GM23338 (cell line): Measurements from ENCODE around the gene LEP.

ENCODE experiments used
- EZH2 ChIP-seq: fragments of 200-600 bp; sonication (generic); IDR thresholded peaks from one replicate; pipeline ENCODE4 v1.8.0; 2017; ENCODE audit warnings: antibody characterized with exemption, mild to moderate bottlenecking, low read depth; ENCODE audit not compliant: unreplicated experiment
- EZH2phosphoT487 ChIP-seq: fragments of 200-600 bp; sonication (generic); IDR thresholded peaks from one replicate; pipeline ENCODE4 v1.8.1; 2018; ENCODE audit warnings: antibody characterized with exemption; ENCODE audit not compliant: unreplicated experiment
- NANOG ChIP-seq: IDR thresholded peaks from 2 replicates; pipeline ENCODE4 v1.6.1; 2016; ENCODE audit warnings: antibody characterized with exemption, borderline replicate concordance
- POLR2AphosphoS5 ChIP-seq: IDR thresholded peaks from 2 replicates; pipeline ENCODE4 v1.6.1; 2016; ENCODE audit warnings: antibody characterized with exemption, low read depth
- TF ChIP-seq, protein P1 (sequence below), 2 experiments: fragments of 200-600 bp in 1 of 2; sonication (generic) in 1 of 2; conservative IDR thresholded peaks; 2 replicates each; pipeline versions ENCODE4 v1.5.1 to v1.6.1; 2016 to 2017; ENCODE audit warnings: antibody characterized with exemption in 2 of 2, low read depth in 2 of 2, mild to moderate bottlenecking in 2 of 2, moderate library complexity in 1 of 2

DNA sequence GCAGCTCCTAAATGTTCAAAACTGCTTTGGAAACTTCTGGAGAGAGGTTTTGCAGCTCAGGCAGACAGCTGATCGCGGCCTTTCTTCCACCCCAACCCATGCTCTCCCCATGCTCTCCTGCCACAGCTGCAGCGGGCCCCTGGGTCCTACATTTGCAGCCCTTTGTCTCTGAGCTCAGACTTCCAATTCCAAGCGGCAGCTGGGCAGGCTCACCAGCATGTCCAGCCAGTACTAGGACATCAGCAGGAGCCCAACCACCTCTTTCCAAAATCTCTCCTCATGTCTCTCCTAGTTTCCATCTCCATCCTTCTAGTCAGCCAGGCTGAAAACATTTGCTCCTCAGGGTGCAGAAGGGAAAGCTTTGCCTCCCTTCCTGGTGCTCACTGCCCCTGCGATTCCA, 6.0 kb downstream of the LEP start:
- TF ChIP-seq, protein P1, sequence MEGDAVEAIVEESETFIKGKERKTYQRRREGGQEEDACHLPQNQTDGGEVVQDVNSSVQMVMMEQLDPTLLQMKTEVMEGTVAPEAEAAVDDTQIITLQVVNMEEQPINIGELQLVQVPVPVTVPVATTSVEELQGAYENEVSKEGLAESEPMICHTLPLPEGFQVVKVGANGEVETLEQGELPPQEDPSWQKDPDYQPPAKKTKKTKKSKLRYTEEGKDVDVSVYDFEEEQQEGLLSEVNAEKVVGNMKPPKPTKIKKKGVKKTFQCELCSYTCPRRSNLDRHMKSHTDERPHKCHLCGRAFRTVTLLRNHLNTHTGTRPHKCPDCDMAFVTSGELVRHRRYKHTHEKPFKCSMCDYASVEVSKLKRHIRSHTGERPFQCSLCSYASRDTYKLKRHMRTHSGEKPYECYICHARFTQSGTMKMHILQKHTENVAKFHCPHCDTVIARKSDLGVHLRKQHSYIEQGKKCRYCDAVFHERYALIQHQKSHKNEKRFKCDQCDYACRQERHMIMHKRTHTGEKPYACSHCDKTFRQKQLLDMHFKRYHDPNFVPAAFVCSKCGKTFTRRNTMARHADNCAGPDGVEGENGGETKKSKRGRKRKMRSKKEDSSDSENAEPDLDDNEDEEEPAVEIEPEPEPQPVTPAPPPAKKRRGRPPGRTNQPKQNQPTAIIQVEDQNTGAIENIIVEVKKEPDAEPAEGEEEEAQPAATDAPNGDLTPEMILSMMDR (conservative IDR thresholded peaks at IDR 0.05; ENCODE audit: low read depth in 2 of 2): no peak
- TF ChIP-seq EZH2 (no peak), NANOG (no peak), POLR2AphosphoS5 (no peak), EZH2phosphoT487 (no peak)
